ENCODE results near the gene FLNB. TPM values are rescaled to one million over a fixed set of nuclear protein-coding genes. Genes with fewer than 3 reads are reported as not detected.

The FLNB gene
- polyA plus RNA-seq, 1 of the 3 experiments (the other 2 are of a cell fraction) = 127 TPM

GRCh38 chr3:58178528-58179234, 170.5 kb downstream of the FLNB start:
- CTCF ChIA-PET = interaction anchor here (0.7 to 6.5 kb wide), 40 partner anchors 11 to 356 kb away, joined by 3 to 68 read pairs (median 5); partner anchors contain the start of genes ABHD6, DNASE1L3, FLNB and HTD2

GRCh38 chr3:58179235-58180098, 171.2 kb downstream of the FLNB start:
- peaks cover 6% of the 10 kb centered on the region for H3F3A ChIP-seq (replicated peaks; ENCODE audit: insufficient read depth)
- H3K9ac ChIP-seq = no peak overlapping the region
- ChIA-PET POLR2A (interaction anchor here (1.0 kb wide), 1 partner anchor 171 kb away, joined by 3 read pairs; no protein-coding TSS in a partner anchor), CTCF (interaction anchor here (1.1 to 6.5 kb wide), 14 partner anchors 13 to 236 kb away, joined by 3 to 68 read pairs (median 18); partner anchors contain the start of genes FLNB, HTD2 and RPP14)
- no peaks in the 10 kb centered on the region for H4K20me1 ChIP-seq (ENCODE audit: insufficient read depth)
- H3K4me2 ChIP-seq = no peak overlapping the region
- H2AFZ ChIP-seq (ENCODE audit: low read depth) = no peak overlapping the region
- WGBS (ENCODE audit: low lambda C conversion rate) = 91% methylated on average over 8 of the region's 13 CpGs
- no peak for DNase-seq
- H3K4me3 ChIP-seq (ENCODE audit: low read depth in 2 of 2, low read length in 1 of 2) = no peak overlapping the region
- TF ChIP-seq MAX (IDR thresholded peaks at IDR 0.05; ENCODE audit: low read depth) (no peak), ZBTB33 (IDR thresholded peaks at IDR 0.05; ENCODE audit: borderline replicate concordance, low read depth) (no peak), RCOR1 (IDR thresholded peaks at IDR 0.05; ENCODE audit: low read length) (no peak), RAD21 (IDR thresholded peaks at IDR 0.05; ENCODE audit: low read length) (no peak), PBX3 (IDR thresholded peaks at IDR 0.05) (no peak)
- H3K9me2 ChIP-seq = no peaks in the 10 kb centered on the region
- H3K79me2 ChIP-seq (ENCODE audit: insufficient read depth) = no peaks in the 10 kb centered on the region
- H3K36me3 ChIP-seq (replicated peaks in 1 of 2; ENCODE audit: control insufficient read depth in 1 of 2, insufficient read depth in 2 of 2, low read length in 1 of 2) = no peaks in the 10 kb centered on the region
- H3K27me3 ChIP-seq (ENCODE audit: insufficient read depth) = no peaks in the 10 kb centered on the region
- no peaks in the 10 kb centered on the region for H3K9me3 ChIP-seq
- H3K4me1 ChIP-seq (ENCODE audit: control insufficient read depth in 1 of 2, insufficient read depth in 2 of 2, low read depth in 1 of 2, low read length in 1 of 2) = peaks cover 0 to 4% of the 10 kb centered on the region in 2 experiments; a peak in 1 of 4 replicates
- no peak overlapping the region for H3K27ac ChIP-seq (ENCODE audit: low read depth in 2 of 2, low read length in 1 of 2)

More at GRCh38 chr3:58178528-58179234, 170.5 kb downstream of the FLNB start:
- Histone ChIP-seq H3K9ac (no peak overlapping the region), H3F3A (replicated peaks; ENCODE audit: insufficient read depth) (peaks cover 9% of the 10 kb centered on the region), H3K4me1 (ENCODE audit: control insufficient read depth in 1 of 2, insufficient read depth in 2 of 2, low read depth in 1 of 2, low read length in 1 of 2) (peaks cover 0 to 4% of the 10 kb centered on the region in 2 experiments; a peak in 1 of 4 replicates), H3K79me2 (ENCODE audit: insufficient read depth) (no peaks in the 10 kb centered on the region), H3K36me3 (replicated peaks in 1 of 2; ENCODE audit: control insufficient read depth in 1 of 2, insufficient read depth in 2 of 2, low read length in 1 of 2) (no peaks in the 10 kb centered on the region), H3K27me3 (ENCODE audit: insufficient read depth) (no peaks in the 10 kb centered on the region), H4K20me1 (ENCODE audit: insufficient read depth) (no peaks in the 10 kb centered on the region), H3K4me2 (no peak overlapping the region), H3K9me3 (no peaks in the 10 kb centered on the region), H3K27ac (ENCODE audit: low read depth in 2 of 2, low read length in 1 of 2) (no peak overlapping the region), H3K9me2 (no peaks in the 10 kb centered on the region), H3K4me3 (ENCODE audit: low read depth in 2 of 2, low read length in 1 of 2) (no peak overlapping the region), H2AFZ (ENCODE audit: low read depth) (no peak overlapping the region)
- WGBS (ENCODE audit: low lambda C conversion rate) = 72% methylated on average over 12 of the region's 17 CpGs
- DNase-seq = no peak
- TF ChIP-seq ZBTB33 (IDR thresholded peaks at IDR 0.05; ENCODE audit: borderline replicate concordance, low read depth) (no peak), MXI1 (IDR thresholded peaks at IDR 0.05; ENCODE audit: low read depth, low read length) (no peak), RAD21 (IDR thresholded peaks at IDR 0.05; ENCODE audit: low read length) (no peak), CHD2 (IDR thresholded peaks at IDR 0.05; ENCODE audit: low read length, partially characterized antibody) (no peak)
- POLR2A ChIA-PET = interaction anchor here (1.0 kb wide), 1 partner anchor 170 kb away, joined by 3 read pairs; no protein-coding TSS in a partner anchor

Measured in SK-N-SH (cell line).